IPS-18a (cell line): ENCODE measurements around the gene CDC27.
"Not testable (repeated sequence)": the region's sequence is repeated elsewhere in the genome, so short reads cannot be mapped to it uniquely, and the experiment has no call there.

Experiments
- H3K27ac ChIP-seq: one replicate; pipeline ENCODE4 v1.5.1; 2013; ENCODE audit warnings: low read length
- H3K27me3 ChIP-seq: one replicate; pipeline ENCODE4 v1.6.1; 2013; ENCODE audit warnings: mild to moderate bottlenecking, low read length; ENCODE audit not compliant: control insufficient read depth, insufficient read depth
- H3K36me3 ChIP-seq: one replicate; pipeline ENCODE4 v1.6.1; 2013; ENCODE audit warnings: low read depth, low read length; ENCODE audit not compliant: control insufficient read depth
- H3K4me1 ChIP-seq: one replicate; pipeline ENCODE4 v1.6.1; 2013; ENCODE audit warnings: low read depth, low read length; ENCODE audit not compliant: control insufficient read depth
- H3K4me3 ChIP-seq: one replicate; pipeline ENCODE4 v1.5.1; 2013; ENCODE audit warnings: low read length
- H3K9ac ChIP-seq: one replicate; pipeline ENCODE4 v1.6.1; 2013; ENCODE audit warnings: mild to moderate bottlenecking, low read length, moderate library complexity
- H3K9me3 ChIP-seq: one replicate; pipeline ENCODE4 v1.6.1; 2013; ENCODE audit warnings: low read depth, low read length; ENCODE audit not compliant: control insufficient read depth

Gene CDC27

DNA sequence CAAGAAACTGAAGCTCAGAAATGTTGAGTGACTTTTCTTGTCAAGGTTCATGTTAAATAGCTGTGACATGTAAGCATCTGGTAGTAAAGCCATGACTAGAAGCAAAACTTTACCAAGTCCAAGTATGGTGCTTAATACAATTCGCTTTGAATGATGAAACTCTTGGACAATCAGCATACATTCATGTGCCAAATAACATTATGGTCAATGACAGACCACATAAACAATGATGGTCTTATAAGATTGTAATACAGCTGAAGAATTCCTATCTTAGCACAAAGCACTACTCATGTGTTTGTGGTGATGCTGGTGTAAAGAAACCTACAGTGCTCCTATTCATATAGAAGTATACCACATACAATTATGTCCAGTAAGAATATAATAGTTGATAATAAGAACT is 112.9 kb downstream of the CDC27 start:
- Histone ChIP-seq H3K4me1 (no peaks in the 10 kb centered on the region), H3K27me3 (no peaks in the 10 kb centered on the region), H3K9me3 (no peaks in the 10 kb centered on the region), H3K36me3 (no peaks in the 10 kb centered on the region), H3K4me3 (no peak overlapping the region), H3K9ac (no peak overlapping the region), H3K27ac (no peak overlapping the region)

GRCh38 chr17:47074361-47074760 is 114.7 kb downstream of the CDC27 start:
- H3K27ac ChIP-seq, H3K27me3 ChIP-seq, H3K9me3 ChIP-seq, H3K9ac ChIP-seq, H3K4me1 ChIP-seq, H3K4me3 ChIP-seq, H3K36me3 ChIP-seq: not testable (repeated sequence)

DNA sequence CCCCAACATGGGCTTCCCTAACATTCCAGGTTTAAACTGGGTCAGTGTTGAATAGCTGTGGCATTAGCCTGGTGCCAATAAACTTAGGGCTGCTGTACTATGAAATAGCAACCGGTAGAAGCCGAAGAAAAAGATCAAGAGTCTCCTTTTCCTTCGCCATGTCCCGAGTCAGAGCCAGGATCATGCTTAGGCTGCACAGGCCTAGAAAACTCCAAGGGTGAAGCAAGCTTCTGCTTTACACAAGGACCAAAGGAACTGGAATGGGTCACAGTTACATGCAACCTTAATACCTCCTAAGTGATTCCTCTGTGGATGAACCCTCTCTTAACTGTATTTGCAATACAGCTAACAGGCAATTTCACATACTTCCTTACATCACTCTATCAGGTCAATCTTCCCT is 115.5 kb downstream of the CDC27 start:
- H3K27ac ChIP-seq, H3K9ac ChIP-seq, H3K36me3 ChIP-seq, H3K9me3 ChIP-seq, H3K27me3 ChIP-seq, H3K4me1 ChIP-seq, H3K4me3 ChIP-seq: not testable (repeated sequence)

GRCh38 chr17:47072886-47073285 is 116.2 kb downstream of the CDC27 start:
- Histone ChIP-seq H3K4me3 (no peak overlapping the region), H3K4me1 (no peaks in the 10 kb centered on the region), H3K9ac (no peak overlapping the region), H3K27me3 (no peaks in the 10 kb centered on the region), H3K36me3 (no peaks in the 10 kb centered on the region), H3K9me3 (no peaks in the 10 kb centered on the region), H3K27ac (no peak overlapping the region)

DNA sequence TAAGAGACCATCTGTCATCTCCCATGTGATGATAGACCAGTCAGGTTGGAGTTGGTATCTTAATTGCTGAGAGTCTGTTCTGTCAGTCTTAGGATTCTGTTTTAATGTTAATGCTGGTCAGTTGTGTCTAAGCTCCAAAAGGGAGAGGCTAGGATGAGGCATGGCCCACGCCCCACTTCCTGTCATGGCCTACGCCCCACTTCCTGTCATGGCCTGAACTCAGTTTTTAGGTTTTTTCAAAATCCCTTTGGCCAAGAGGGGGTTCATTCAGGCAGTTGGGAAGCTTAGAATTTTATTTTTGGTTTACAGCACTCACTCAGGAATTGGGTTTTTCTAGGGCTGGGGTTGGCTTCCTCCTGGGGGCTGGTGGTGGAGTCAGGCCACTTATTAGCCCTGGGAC is 117.9 kb downstream of the CDC27 start:
- not testable (repeated sequence) for H3K27me3 ChIP-seq, H3K9ac ChIP-seq, H3K27ac ChIP-seq, H3K4me3 ChIP-seq, H3K4me1 ChIP-seq, H3K36me3 ChIP-seq, H3K9me3 ChIP-seq

GRCh38 chr17:47070266-47070665 is 118.8 kb downstream of the CDC27 start:
- H3K9me3 ChIP-seq, H3K27ac ChIP-seq, H3K36me3 ChIP-seq, H3K27me3 ChIP-seq, H3K4me3 ChIP-seq, H3K9ac ChIP-seq: not testable (repeated sequence)
- peaks cover 16% of the 10 kb centered on the region for H3K4me1 ChIP-seq
